Muscle layer of colon (tissue), 2 donors: ENCODE measurements around the gene HELB.

Source experiments
- H3K27ac ChIP-seq: one replicate; pipeline ENCODE4 v1.7.0; 2013; ENCODE audit warnings: low read depth, mild to moderate bottlenecking, low read length, moderate library complexity
- H3K27me3 ChIP-seq, 2 donors: one replicate each; pipeline ENCODE4 v1.7.0; 2013; ENCODE audit warnings: low read length in 2 of 2, mild to moderate bottlenecking in 2 of 2; ENCODE audit not compliant: insufficient read depth in 2 of 2, control insufficient read depth in 1 of 2
- H3K36me3 ChIP-seq: one replicate; pipeline ENCODE4 v1.7.0; 2013; ENCODE audit warnings: mild to moderate bottlenecking, low read length; ENCODE audit not compliant: insufficient read depth
- H3K4me1 ChIP-seq: one replicate; pipeline ENCODE4 v1.7.0; 2013; ENCODE audit warnings: mild to moderate bottlenecking, low read length; ENCODE audit not compliant: insufficient read depth
- H3K4me3 ChIP-seq, 2 donors: one replicate each; pipeline ENCODE4 v1.7.0; 2013; ENCODE audit warnings: low read length in 2 of 2, low read depth in 1 of 2, mild to moderate bottlenecking in 1 of 2, moderate library complexity in 1 of 2
- H3K9ac ChIP-seq: one replicate; pipeline ENCODE4 v1.7.0; 2013; ENCODE audit warnings: low read length
- H3K9me3 ChIP-seq: one replicate; pipeline ENCODE4 v1.7.0; 2013; ENCODE audit warnings: mild to moderate bottlenecking, low read length
- donor health status: abdominal sarcoma.
- donor health status: Adenocarcinoma of cecum.

The HELB gene

GRCh38 chr12:66337381-66338010 is 35.2 kb downstream of the HELB start:
- Histone ChIP-seq H3K9ac (no peak overlapping the region), H3K4me3 (no peak overlapping the region), H3K36me3 (peaks cover 12% of the 10 kb centered on the region), H3K4me1 (no peaks in the 10 kb centered on the region), H3K27ac (no peak overlapping the region), H3K27me3 (no peaks in the 10 kb centered on the region), H3K9me3 (no peaks in the 10 kb centered on the region)

- Histone ChIP-seq H3K27me3 (no peaks in the 10 kb centered on the region), H3K9me3 (no peaks in the 10 kb centered on the region), H3K9ac (no peak overlapping the region), H3K36me3 (peaks cover 12% of the 10 kb centered on the region), H3K27ac (no peak overlapping the region), H3K4me3 (no peak overlapping the region), H3K4me1 (no peaks in the 10 kb centered on the region)
These were observed 37.8 kb downstream of the HELB start for GRCh38 chr12:66340131-66340530.

- Histone ChIP-seq H3K4me3 (no peak overlapping the region), H3K27ac (no peak overlapping the region), H3K9me3 (no peaks in the 10 kb centered on the region), H3K9ac (no peak overlapping the region), H3K36me3 (peaks cover 12% of the 10 kb centered on the region), H3K4me1 (no peaks in the 10 kb centered on the region), H3K27me3 (no peaks in the 10 kb centered on the region)
These were observed 38.8 kb downstream of the HELB start for GRCh38 chr12:66341126-66341525.

GRCh38 chr12:66345212-66345611 is 42.9 kb downstream of the HELB start:
- H3K9me3 ChIP-seq, result no peaks in the 10 kb centered on the region
- H3K36me3 ChIP-seq, result peaks cover 14% of the 10 kb centered on the region
- H3K27ac ChIP-seq, result no peak overlapping the region

GRCh38 chr12:66345956-66346355 is 43.7 kb downstream of the HELB start:
- Histone ChIP-seq H3K4me3 (no peak overlapping the region), H3K27ac (no peak overlapping the region), H3K9ac (no peak overlapping the region), H3K4me1 (no peaks in the 10 kb centered on the region), H3K27me3 (no peaks in the 10 kb centered on the region), H3K36me3 (peaks cover 16% of the 10 kb centered on the region), H3K9me3 (no peaks in the 10 kb centered on the region)

More at GRCh38 chr12:66345212-66345611, 42.9 kb downstream of the HELB start:
- no peaks in the 10 kb centered on the region for H3K4me1 ChIP-seq
- H3K9ac ChIP-seq, result no peak overlapping the region
- no peak overlapping the region for H3K4me3 ChIP-seq
- no peaks in the 10 kb centered on the region for H3K27me3 ChIP-seq

- no peak overlapping the region for H3K9ac ChIP-seq
- H3K27me3 ChIP-seq, result no peaks in the 10 kb centered on the region
- H3K4me1 ChIP-seq, result no peaks in the 10 kb centered on the region
- peaks cover 21% of the 10 kb centered on the region for H3K36me3 ChIP-seq
- no peak overlapping the region for H3K27ac ChIP-seq
- H3K4me3 ChIP-seq, result no peak overlapping the region
- H3K9me3 ChIP-seq, result no peaks in the 10 kb centered on the region
These were observed 49.0 kb downstream of the HELB start for GRCh38 chr12:66351301-66351700.

GRCh38 chr12:66352197-66352596 is 49.9 kb downstream of the HELB start:
- H3K9me3 ChIP-seq, result no peaks in the 10 kb centered on the region
- no peak overlapping the region for H3K4me3 ChIP-seq
- H3K9ac ChIP-seq, result no peak overlapping the region
- H3K27me3 ChIP-seq, result no peaks in the 10 kb centered on the region
- H3K36me3 ChIP-seq, result peaks cover 21% of the 10 kb centered on the region
- no peak overlapping the region for H3K27ac ChIP-seq
- no peaks in the 10 kb centered on the region for H3K4me1 ChIP-seq

- no peak overlapping the region for H3K9ac ChIP-seq
- H3K4me3 ChIP-seq, result no peak overlapping the region
- peaks cover 21% of the 10 kb centered on the region for H3K36me3 ChIP-seq
- no peaks in the 10 kb centered on the region for H3K4me1 ChIP-seq
- H3K9me3 ChIP-seq, result no peaks in the 10 kb centered on the region
- H3K27ac ChIP-seq, result no peak overlapping the region
- no peaks in the 10 kb centered on the region for H3K27me3 ChIP-seq
These were observed 50.6 kb downstream of the HELB start for GRCh38 chr12:66352899-66353298.

- Histone ChIP-seq H3K4me3 (no peak overlapping the region), H3K27me3 (no peaks in the 10 kb centered on the region), H3K36me3 (peaks cover 16% of the 10 kb centered on the region), H3K9ac (no peak overlapping the region), H3K9me3 (no peaks in the 10 kb centered on the region), H3K27ac (no peak overlapping the region), H3K4me1 (no peaks in the 10 kb centered on the region)
These were observed 52.0 kb downstream of the HELB start for GRCh38 chr12:66354291-66354690.

- Histone ChIP-seq H3K36me3 (no peaks in the 10 kb centered on the region), H3K4me3 (no peak overlapping the region), H3K9me3 (no peaks in the 10 kb centered on the region), H3K9ac (no peak overlapping the region), H3K4me1 (no peaks in the 10 kb centered on the region), H3K27me3 (no peaks in the 10 kb centered on the region), H3K27ac (no peak overlapping the region)
These were observed 57.0 kb downstream of the HELB start for GRCh38 chr12:66359300-66359699.

- H3K4me3 ChIP-seq, result no peak overlapping the region
- H3K27me3 ChIP-seq, result no peaks in the 10 kb centered on the region
- H3K36me3 ChIP-seq, result no peaks in the 10 kb centered on the region
- no peak overlapping the region for H3K9ac ChIP-seq
- no peaks in the 10 kb centered on the region for H3K9me3 ChIP-seq
- no peak overlapping the region for H3K27ac ChIP-seq
- H3K4me1 ChIP-seq, result no peaks in the 10 kb centered on the region
These were observed 59.4 kb downstream of the HELB start for GRCh38 chr12:66361703-66362102.

GRCh38 chr12:66365718-66366490 is 63.6 kb downstream of the HELB start:
- no peak overlapping the region for H3K4me3 ChIP-seq
- H3K36me3 ChIP-seq, result peaks cover 4% of the 10 kb centered on the region
- H3K4me1 ChIP-seq, result no peaks in the 10 kb centered on the region
- H3K9me3 ChIP-seq, result no peaks in the 10 kb centered on the region
- no peaks in the 10 kb centered on the region for H3K27me3 ChIP-seq
- no peak overlapping the region for H3K9ac ChIP-seq
- H3K27ac ChIP-seq, result no peak overlapping the region
